AG04449 (cell line): ENCODE data around the gene SAXO1.
A peak's percentile ranks its signal among the peaks of the same experiment; 100 is the strongest.

ENCODE experiments used
- CTCF ChIA-PET: fragments of 350-600 bp; formaldehyde crosslinking; extraction: SDS; loops from one replicate; lab custom pipeline; 2021; ENCODE audit warnings: antibody characterized with exemption; lab: Yijun Ruan, JAX
- POLR2A ChIA-PET: fragments of 400-600, 350-600 bp; formaldehyde crosslinking; extraction: SDS; loops from one replicate; lab custom pipeline; 2020; ENCODE audit warnings: antibody characterized with exemption, inconsistent platforms; lab: Yijun Ruan, JAX
- DNase-seq: peaks from one replicate; pipeline ENCODE4 v3.0.0-alpha.2; 2010; ENCODE audit warnings: low read depth, low spot score
- H3K4me3 ChIP-seq: 2 replicates; pipeline ENCODE4 v1.5.1; 2011; ENCODE audit warnings: low read depth, mild to moderate bottlenecking, control low read depth, low read length
- CTCF ChIP-seq: IDR thresholded peaks from one replicate; pipeline ENCODE4 v1.5.1; 2011; ENCODE audit warnings: mild to moderate bottlenecking, moderate library complexity, low read length, control low read depth, inconsistent platforms; ENCODE audit not compliant: insufficient read depth; ENCODE audit errors: missing control alignments

SAXO1 gene

GRCh38 chr9:19049917-19050636 is 17.1 kb upstream of the SAXO1 start:
- CTCF ChIA-PET, result interaction anchor here (0.8 to 4.9 kb wide), 10 partner anchors 12 to 1239 kb away, joined by 3 to 82 read pairs (median 5); no protein-coding TSS in a partner anchor
- peak overlapping the region; percentile 69 for H3K4me3 ChIP-seq
- DNase-seq, result no peak
- POLR2A ChIA-PET, result interaction anchor here (0.5 to 1.2 kb wide), 3 partner anchors 124 to 872 kb away, joined by 3 to 4 read pairs (median 3); no protein-coding TSS in a partner anchor
- TF ChIP-seq CTCF, result no peak

- CTCF ChIA-PET, result interaction anchor here (0.6 to 4.9 kb wide), 36 partner anchors 8 to 1238 kb away, joined by 3 to 82 read pairs (median 4); no protein-coding TSS in a partner anchor
- POLR2A ChIA-PET, result interaction anchor here (0.5 to 1.3 kb wide), 6 partner anchors 25 to 871 kb away, joined by 3 to 12 read pairs (median 4); partner anchors contain the start of gene RPS6
- H3K4me3 ChIP-seq, result peak within 1 kb of the TSS; percentile 69
- peak; percentile 85 for DNase-seq
- TF ChIP-seq CTCF, result peak; percentile 84
These were observed 16.2 kb upstream of the SAXO1 start, which contains the start of gene RRAGA for GRCh38 chr9:19048966-19049916. Gene RRAGA (plus strand): TSS chr9:19049427. CDS start chr9:19049660, 233 bp downstream.

- no peak for TF ChIP-seq CTCF
- no peak for DNase-seq
- ChIA-PET POLR2A (no interaction called here), CTCF (interaction anchor here (0.8 to 1.2 kb wide), 2 partner anchors 12 to 417 kb away, joined by 3 to 5 read pairs; no protein-coding TSS in a partner anchor)
- no peak overlapping the region for H3K4me3 ChIP-seq
These were observed 3.6 kb upstream of the SAXO1 start for GRCh38 chr9:19036611-19037010.

GRCh38 chr9:19032406-19032805 is 603 bp downstream of the SAXO1 start:
- no peak for DNase-seq
- ChIA-PET POLR2A (no interaction called here), CTCF (interaction anchor here (1.8 kb wide), 1 partner anchor 142 kb away, joined by 7 read pairs; no protein-coding TSS in a partner anchor)
- H3K4me3 ChIP-seq, result no peak overlapping the region
- TF ChIP-seq CTCF, result no peak

- CTCF ChIA-PET, result interaction anchor here (0.6 to 2.9 kb wide), 2 partner anchors 11 to 559 kb away, joined by 3 to 14 read pairs; no protein-coding TSS in a partner anchor
- no peak for TF ChIP-seq CTCF
- POLR2A ChIA-PET, result no interaction called here
- H3K4me3 ChIP-seq, result no peak overlapping the region
- DNase-seq, result no peak
These were observed 2.1 kb downstream of the SAXO1 start for GRCh38 chr9:19030899-19031298.
